SK-N-SH treated with all-trans-retinoic acid at 6 μM for 48 hours (cell line): ENCODE results near the gene ATRNL1.

Experiments used
- ATAC-seq: fragments of 200-7000 bp; cut with Tn5 transposase; 3 replicates; pipeline ENCODE4 v1.9.1; 2020; ENCODE audit warnings: mild to moderate bottlenecking, moderate library complexity
- ARNTL ChIP-seq: fragments of 450-650 bp; formaldehyde crosslinking; IDR thresholded peaks from 2 replicates; pipeline ENCODE4 v1.5.0; 2020; ENCODE audit warnings: low read depth, mild to moderate bottlenecking, moderate library complexity, borderline replicate concordance
- BACH2 ChIP-seq: fragments of 250-450 bp; sonication (Bioruptor Pico); IDR thresholded peaks from 2 replicates; pipeline ENCODE4 v1.9.0; 2021; ENCODE audit warnings: mild to moderate bottlenecking, borderline replicate concordance
- CREB5 ChIP-seq: fragments of 250-450 bp; sonication (Bioruptor Pico); IDR thresholded peaks from 2 replicates; pipeline ENCODE4 v1.5.1; 2020; ENCODE audit warnings: low read depth, mild to moderate bottlenecking, moderate library complexity
- CSDC2 ChIP-seq: fragments of 250-450 bp; sonication (Bioruptor Pico); IDR thresholded peaks from 2 replicates; pipeline ENCODE4 v1.5.0; 2020; ENCODE audit warnings: mild to moderate bottlenecking, moderate library complexity
- CSRNP3 ChIP-seq: fragments of 250-450 bp; sonication (Bioruptor Pico); IDR thresholded peaks from 2 replicates; pipeline ENCODE4 v1.5.1; 2021; ENCODE audit warnings: mild to moderate bottlenecking, moderate library complexity
- GLIS3 ChIP-seq: fragments of 250-450 bp; sonication (Bioruptor Pico); IDR thresholded peaks from 2 replicates; pipeline ENCODE4 v1.5.0; 2020; ENCODE audit warnings: mild to moderate bottlenecking, moderate library complexity
- ISL1 ChIP-seq: fragments of 250-450 bp; sonication (Bioruptor Pico); IDR thresholded peaks from 2 replicates; pipeline ENCODE4 v2.1.2; 2022; ENCODE audit warnings: mild to moderate bottlenecking, moderate library complexity
- OSR1 ChIP-seq: fragments of 250-450 bp; sonication (Bioruptor Pico); IDR thresholded peaks from 2 replicates; pipeline ENCODE4 v1.8.0; 2022; ENCODE audit warnings: moderate library complexity, mild to moderate bottlenecking, inconsistent platforms
- PATZ1 ChIP-seq: fragments of 250-450 bp; sonication (Bioruptor Pico); IDR thresholded peaks from 2 replicates; pipeline ENCODE4 v1.8.0; 2020; ENCODE audit warnings: mild to moderate bottlenecking, moderate library complexity, borderline replicate concordance
- POU6F1 ChIP-seq: fragments of 250-450 bp; sonication (Bioruptor Pico); IDR thresholded peaks from 2 replicates; pipeline ENCODE4 v1.8.0; 2021; ENCODE audit warnings: low read depth, mild to moderate bottlenecking, moderate library complexity, borderline replicate concordance
- PPARA ChIP-seq: fragments of 250-450 bp; sonication (Bioruptor Pico); IDR thresholded peaks from 2 replicates; pipeline ENCODE4 v1.5.0; 2020; ENCODE audit warnings: mild to moderate bottlenecking, borderline replicate concordance
- SNAI2 ChIP-seq: fragments of 250-450 bp; sonication (Bioruptor Pico); IDR thresholded peaks from 2 replicates; pipeline ENCODE4 v1.5.0; 2020; ENCODE audit warnings: mild to moderate bottlenecking, moderate library complexity
- TCF4 ChIP-seq: fragments of 250-450 bp; sonication (Bioruptor Pico); IDR thresholded peaks from 2 replicates; pipeline ENCODE4 v1.8.0; 2021; ENCODE audit warnings: mild to moderate bottlenecking, moderate library complexity, borderline replicate concordance
- TOX ChIP-seq: fragments of 250-450 bp; sonication (Bioruptor Pico); IDR thresholded peaks from 2 replicates; pipeline ENCODE4 v1.8.0; 2021; ENCODE audit warnings: mild to moderate bottlenecking, moderate library complexity, borderline replicate concordance
- TSHZ2 ChIP-seq: fragments of 250-450 bp; sonication (Bioruptor Pico); IDR thresholded peaks from 2 replicates; pipeline ENCODE4 v1.5.0; 2020; ENCODE audit warnings: mild to moderate bottlenecking, moderate library complexity
- ZC3H10 ChIP-seq: fragments of 250-450 bp; sonication (Bioruptor Pico); IDR thresholded peaks from 2 replicates; pipeline ENCODE4 v1.5.1; 2021; ENCODE audit warnings: mild to moderate bottlenecking, moderate library complexity
- ZFP3 ChIP-seq: fragments of 250-450 bp; sonication (Bioruptor Pico); IDR thresholded peaks from 2 replicates; pipeline ENCODE4 v1.5.0; 2020; ENCODE audit warnings: mild to moderate bottlenecking, moderate library complexity
- ZFP30 ChIP-seq: fragments of 450-650 bp; formaldehyde crosslinking; IDR thresholded peaks from 2 replicates; pipeline ENCODE4 v1.5.0; 2022; ENCODE audit warnings: mild to moderate bottlenecking, moderate library complexity
- ZNF565 ChIP-seq: fragments of 450-650 bp; formaldehyde crosslinking; conservative IDR thresholded peaks from 2 replicates; pipeline ENCODE4 v1.5.0; 2020; ENCODE audit warnings: low read depth, mild to moderate bottlenecking, moderate library complexity
- ZNF70 ChIP-seq: fragments of 450-650 bp; formaldehyde crosslinking; IDR thresholded peaks from 2 replicates; pipeline ENCODE4 v1.5.0; 2020; ENCODE audit warnings: mild to moderate bottlenecking, moderate library complexity
- ZNF8 ChIP-seq: fragments of 450-650 bp; formaldehyde crosslinking; IDR thresholded peaks from 2 replicates; pipeline ENCODE4 v1.5.0; 2020; ENCODE audit warnings: mild to moderate bottlenecking, moderate library complexity

ATRNL1 gene

GRCh38 chr10:115593060-115593459, 499.9 kb downstream of the ATRNL1 start:
- no peak for ATAC-seq

GRCh38 chr10:115604627-115605026, 511.5 kb downstream of the ATRNL1 start:
- no peak for TF ChIP-seq OSR1
- TF ChIP-seq ZNF565 (CRISPR knock-in tag): no peak
- TF ChIP-seq BACH2 (CRISPR knock-in tag): no peak
- no peak for TF ChIP-seq PPARA
- TF ChIP-seq TCF4 (CRISPR knock-in tag): peak; percentile 72; the same call in 1 of the 2 replicates
- TF ChIP-seq GLIS3 (CRISPR knock-in tag): no peak
- ATAC-seq: no peak

More at GRCh38 chr10:115593060-115593459, 499.9 kb downstream of the ATRNL1 start:
- TF ChIP-seq TCF4 (CRISPR knock-in tag) (no peak), SNAI2 (CRISPR knock-in tag) (no peak), CREB5 (CRISPR knock-in tag) (no peak), GLIS3 (CRISPR knock-in tag) (no peak), ARNTL (CRISPR knock-in tag) (no peak), OSR1 (no peak), ZNF70 (CRISPR knock-in tag) (no peak), POU6F1 (CRISPR knock-in tag) (no peak), ZNF8 (no peak), ZFP3 (CRISPR knock-in tag) (no peak), CSRNP3 (no peak), ZFP30 (CRISPR knock-in tag) (no peak), ISL1 (no peak), CSDC2 (CRISPR knock-in tag) (no peak)

- TF ChIP-seq PATZ1 (CRISPR knock-in tag) (no peak), TCF4 (CRISPR knock-in tag) (no peak), ZFP3 (CRISPR knock-in tag) (no peak), SNAI2 (CRISPR knock-in tag) (no peak), ZNF8 (no peak), OSR1 (no peak), ZNF565 (CRISPR knock-in tag) (no peak), CREB5 (CRISPR knock-in tag) (no peak), TSHZ2 (CRISPR knock-in tag) (no peak), CSDC2 (CRISPR knock-in tag) (no peak), CSRNP3 (no peak), ZC3H10 (CRISPR knock-in tag) (no peak), GLIS3 (CRISPR knock-in tag) (no peak), TOX (CRISPR knock-in tag) (no peak), PPARA (no peak)
- no peak for ATAC-seq
Observed at GRCh38 chr10:115606086-115606485, 512.9 kb downstream of the ATRNL1 start.
